Osteoblast (primary cell): ENCODE results near the gene WDR70. TPM values are rescaled to one million over a fixed set of nuclear protein-coding genes. Genes with fewer than 3 reads are reported as not detected.

Source experiments
- DNase-seq: peaks from one replicate; pipeline ENCODE4 v3.0.0; 2011; ENCODE audit warnings: low spot score, mixed read lengths; ENCODE audit not compliant: insufficient read length; ENCODE audit errors: missing footprints
- H2AFZ ChIP-seq: 2 replicates; pipeline ENCODE4 v1.6.0; 2011; ENCODE audit warnings: mild to moderate bottlenecking, low read length
- H3K27ac ChIP-seq: 2 replicates; pipeline ENCODE4 v1.5.1; 2011; ENCODE audit warnings: mild to moderate bottlenecking, low read depth, low read length, moderate library complexity
- H3K27me3 ChIP-seq: 2 replicates; pipeline ENCODE4 v1.6.0; 2012; ENCODE audit warnings: mild to moderate bottlenecking, control low read depth, inconsistent platforms, low read length, moderate library complexity; ENCODE audit not compliant: insufficient read depth
- H3K36me3 ChIP-seq: 2 replicates; pipeline ENCODE4 v1.5.1; 2011; ENCODE audit warnings: mild to moderate bottlenecking, low read length, control low read depth, moderate library complexity; ENCODE audit not compliant: insufficient read depth
- H3K4me1 ChIP-seq: 2 replicates; pipeline ENCODE4 v1.5.1; 2011; ENCODE audit warnings: mild to moderate bottlenecking, low read length, control low read depth, moderate library complexity; ENCODE audit not compliant: insufficient read depth
- H3K4me2 ChIP-seq: 2 replicates; pipeline ENCODE4 v1.6.0; 2011; ENCODE audit warnings: mild to moderate bottlenecking, low read length; ENCODE audit not compliant: insufficient read depth
- H3K4me3 ChIP-seq: fragments of 200-600 bp; sonication (generic); 3 replicates; pipeline ENCODE4 v1.5.1; 2012; ENCODE audit warnings: mild to moderate bottlenecking, low read length, inconsistent platforms; ENCODE audit not compliant: insufficient read depth
- H3K79me2 ChIP-seq: 2 replicates; pipeline ENCODE4 v1.6.0; 2012; ENCODE audit warnings: mild to moderate bottlenecking, low read length, control low read depth, inconsistent platforms; ENCODE audit not compliant: insufficient read depth
- H3K9me3 ChIP-seq: 2 replicates; pipeline ENCODE4 v1.5.1; 2011; ENCODE audit warnings: low read depth, low read length, control low read depth
- H4K20me1 ChIP-seq: 2 replicates; pipeline ENCODE4 v1.6.0; 2012; ENCODE audit warnings: mild to moderate bottlenecking, low read length, control low read depth; ENCODE audit not compliant: insufficient read depth
- CTCF ChIP-seq: IDR thresholded peaks from 2 replicates; pipeline ENCODE4 v1.5.1; 2011; ENCODE audit warnings: mild to moderate bottlenecking, low read depth, low read length, moderate library complexity; ENCODE audit errors: extremely low read depth
- total RNA-seq: library from RNA; depleted of rRNA; stranded (reverse); fragments of >200 nt; gene quantifications from 2 replicates; pipeline ENCODE4 v1.2.3, GENCODE V29; 2012

Gene WDR70
- total RNA-seq, 1 donor = 32.2 TPM

DNA sequence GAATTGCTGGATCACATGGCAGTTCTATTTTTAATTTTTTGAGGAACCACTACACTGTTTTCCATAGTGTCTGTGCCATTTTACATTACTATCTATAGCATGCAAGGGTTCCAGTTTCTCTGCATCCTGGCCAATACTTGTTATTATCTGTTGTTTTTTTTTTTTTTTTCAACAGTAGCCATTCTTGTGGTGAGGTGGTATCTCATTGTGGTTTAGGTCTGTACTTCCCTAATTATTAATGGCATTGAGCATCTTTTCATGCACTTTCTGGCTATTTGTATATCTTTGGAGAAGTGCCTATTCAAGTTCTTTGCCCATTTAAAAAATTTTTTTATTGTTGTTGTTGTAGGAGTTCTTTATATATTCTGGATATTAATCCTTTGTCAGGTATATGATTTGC is 363.0 kb downstream of the WDR70 start:
- H3K9me3 ChIP-seq = no peaks in the 10 kb centered on the region
- H3K79me2 ChIP-seq = peaks cover 3% of the 10 kb centered on the region
- peaks cover 46% of the 10 kb centered on the region for H3K4me1 ChIP-seq

DNA sequence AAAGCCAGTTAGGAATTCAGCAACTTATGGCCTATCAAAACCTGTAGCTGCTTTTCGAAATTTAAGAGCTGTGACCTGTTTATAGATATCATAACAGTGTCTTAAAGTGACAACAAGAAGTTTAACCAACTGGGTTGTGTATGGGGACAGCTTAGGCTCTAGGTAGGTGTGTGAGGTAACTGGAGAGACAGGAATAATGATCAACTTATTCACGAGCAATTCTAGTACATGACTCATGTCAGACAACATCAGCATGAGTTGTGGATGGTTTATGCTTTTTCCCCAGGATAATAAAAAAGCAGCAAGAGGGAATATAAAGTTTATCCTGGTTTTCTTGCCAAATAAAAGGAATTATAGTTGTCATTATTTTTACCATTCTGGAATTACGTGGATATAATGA is 372.1 kb downstream of the WDR70 start:
- H3K27ac ChIP-seq = peak overlapping the region; percentile 23
- H3K27me3 ChIP-seq = no peaks in the 10 kb centered on the region
- peaks cover 13% of the 10 kb centered on the region for H3K4me1 ChIP-seq
- DNase-seq = no peak
- TF ChIP-seq CTCF = no peak
- no peaks in the 10 kb centered on the region for H3K79me2 ChIP-seq
- no peak overlapping the region for H2AFZ ChIP-seq
- no peaks in the 10 kb centered on the region for H3K36me3 ChIP-seq
- no peak overlapping the region for H3K4me2 ChIP-seq
- H3K9me3 ChIP-seq = no peaks in the 10 kb centered on the region
- H4K20me1 ChIP-seq = no peaks in the 10 kb centered on the region
- H3K4me3 ChIP-seq = no peak overlapping the region

More for the DNA sequence above, 363.0 kb downstream of the WDR70 start:
- no peak for DNase-seq
- Histone ChIP-seq H4K20me1 (no peaks in the 10 kb centered on the region), H3K27ac (no peak overlapping the region), H3K4me2 (no peak overlapping the region), H3K4me3 (no peak overlapping the region), H2AFZ (no peak overlapping the region), H3K36me3 (no peaks in the 10 kb centered on the region), H3K27me3 (no peaks in the 10 kb centered on the region)
- TF ChIP-seq CTCF = no peak

DNA sequence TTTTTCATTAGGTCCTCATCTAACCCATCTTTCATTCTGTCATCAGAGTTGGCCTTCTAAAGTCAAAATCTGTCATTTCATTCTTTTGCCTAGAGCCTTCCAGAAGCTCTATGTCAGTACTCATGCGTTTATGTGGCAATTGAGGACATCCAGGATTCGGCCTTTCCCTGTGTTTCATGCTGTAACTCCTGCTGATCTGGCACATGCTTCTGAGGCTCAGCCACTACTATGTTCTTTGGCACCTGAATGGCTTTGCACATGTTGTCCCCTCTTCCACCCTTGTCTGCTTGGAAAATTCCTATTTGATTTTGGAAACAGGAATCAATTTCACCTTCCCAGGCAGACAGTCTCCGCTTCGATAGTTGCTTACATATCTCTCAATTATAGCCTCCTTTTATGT is 375.9 kb downstream of the WDR70 start:
- DNase-seq = no peak
- no peaks in the 10 kb centered on the region for H4K20me1 ChIP-seq
- no peak overlapping the region for H3K4me2 ChIP-seq
- no peak for TF ChIP-seq CTCF
- no peak overlapping the region for H3K27ac ChIP-seq
- H3K9me3 ChIP-seq = peaks cover 1% of the 10 kb centered on the region
- H2AFZ ChIP-seq = no peak overlapping the region
- peaks cover 3% of the 10 kb centered on the region for H3K36me3 ChIP-seq
- H3K4me1 ChIP-seq = peaks cover 15% of the 10 kb centered on the region
- no peaks in the 10 kb centered on the region for H3K27me3 ChIP-seq
- H3K4me3 ChIP-seq = no peak overlapping the region
- H3K79me2 ChIP-seq = no peaks in the 10 kb centered on the region

DNA sequence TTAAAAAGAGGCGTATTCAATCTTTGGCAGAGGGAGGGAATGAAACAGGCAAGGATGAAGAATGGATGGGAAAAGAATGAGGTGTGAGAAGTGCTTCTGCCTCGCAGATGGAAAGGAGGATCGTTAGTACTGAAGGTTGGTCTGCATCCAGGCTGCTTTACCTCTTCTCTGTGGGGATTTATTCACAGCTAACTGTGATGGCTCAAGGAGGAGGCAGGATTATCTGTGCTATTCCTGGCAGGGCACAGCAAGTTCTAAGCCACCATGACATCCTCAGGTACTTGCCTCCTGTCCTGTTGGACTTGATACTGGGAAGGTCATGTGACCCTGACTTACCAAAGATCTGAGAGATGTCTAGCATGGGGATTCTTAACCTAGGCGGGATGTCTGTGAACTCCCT is 376.5 kb downstream of the WDR70 start:
- Histone ChIP-seq H4K20me1 (no peaks in the 10 kb centered on the region), H2AFZ (no peak overlapping the region), H3K79me2 (no peaks in the 10 kb centered on the region), H3K36me3 (peaks cover 3% of the 10 kb centered on the region), H3K27me3 (no peaks in the 10 kb centered on the region), H3K4me2 (no peak overlapping the region), H3K27ac (no peak overlapping the region), H3K4me1 (peaks cover 15% of the 10 kb centered on the region), H3K4me3 (no peak overlapping the region), H3K9me3 (peaks cover 1% of the 10 kb centered on the region)
- TF ChIP-seq CTCF = no peak
- no peak for DNase-seq
